H1 (cell line): Measurements from ENCODE around the gene ZNRF2. TPM values are rescaled to one million over a fixed set of nuclear protein-coding genes. Genes with fewer than 3 reads are reported as not detected.

ENCODE experiments used
- CTCF ChIA-PET: fragments of 300-600 bp; sonication (Branson Sonifier 250); formaldehyde crosslinking; loops from one replicate; lab custom pipeline; 2021; ENCODE audit not compliant: partially characterized antibody; lab: Charles Lee
- POLR2A ChIA-PET: fragments of 300-600 bp; sonication (Branson Sonifier 250); formaldehyde crosslinking; loops from one replicate; lab custom pipeline; 2021; ENCODE audit warnings: inconsistent platforms; ENCODE audit not compliant: partially characterized antibody; lab: Charles Lee
- DNase-seq, 2 experiments: peaks; one replicate each; pipeline versions ENCODE4 v3.0.0 to v3.0.0-alpha.2; 2010 to 2022; ENCODE audit warnings: low spot score in 2 of 2, low read depth in 1 of 2, mixed read lengths in 1 of 2
- FAIRE-seq: peaks from 2 replicates; lab custom pipeline; 2011; peaks lifted over from hg19 to GRCh38; lab: Jason Lieb, UNC
- H2AFZ ChIP-seq: 2 replicates; pipeline ENCODE4 v1.8.1; 2012; ENCODE audit warnings: low read length, inconsistent platforms
- H2AK5ac ChIP-seq: 2 replicates; pipeline ENCODE4 v1.6.1; 2013; ENCODE audit warnings: low read depth, low read length
- H2BK120ac ChIP-seq: replicated peaks from 2 replicates; pipeline ENCODE3; 2013; ENCODE audit warnings: low read depth, low read length, inconsistent platforms
- H2BK12ac ChIP-seq: 2 replicates; pipeline ENCODE4 v1.6.1; 2013; ENCODE audit warnings: low read depth, low read length
- H2BK15ac ChIP-seq: 2 replicates; pipeline ENCODE4 v1.6.1; 2013; ENCODE audit warnings: low read length
- H2BK20ac ChIP-seq: 2 replicates; pipeline ENCODE4 v1.6.1; 2013; ENCODE audit warnings: low read length
- H2BK5ac ChIP-seq: 2 replicates; pipeline ENCODE4 v1.6.1; 2013; ENCODE audit warnings: low read depth, low read length
- H3K14ac ChIP-seq: 2 replicates; pipeline ENCODE4 v1.6.1; 2013; ENCODE audit warnings: inconsistent platforms; ENCODE audit not compliant: insufficient read length
- H3K18ac ChIP-seq: 2 replicates; pipeline ENCODE4 v1.6.1; 2013; ENCODE audit warnings: low read length; ENCODE audit errors: extremely low read depth
- H3K23ac ChIP-seq: 2 replicates; pipeline ENCODE4 v1.6.1; 2013; ENCODE audit warnings: inconsistent platforms; ENCODE audit not compliant: insufficient read length
- H3K23me2 ChIP-seq: 2 replicates; pipeline ENCODE4 v1.6.1; 2013; ENCODE audit warnings: low read depth, low read length
- H3K27ac ChIP-seq: 2 replicates; pipeline ENCODE4 v1.6.1; 2011; ENCODE audit warnings: low read depth, low read length, inconsistent platforms
- H3K27me3 ChIP-seq, 4 experiments: replicated peaks in 1 of 4; 1 replicate in 1 of 4; 2 replicates in 3 of 4; pipeline versions ENCODE4 v1.6.1 to v1.8.1; 2011 to 2013; ENCODE audit warnings: low read length in 3 of 4, mild to moderate bottlenecking in 3 of 4, inconsistent platforms in 2 of 4, mixed read lengths in 2 of 4, moderate library complexity in 1 of 4; ENCODE audit not compliant: control insufficient read depth in 3 of 4, insufficient read depth in 3 of 4; ENCODE audit errors: extremely low read depth in 1 of 4
- H3K36me3 ChIP-seq, 4 experiments: 2 replicates each; pipeline versions ENCODE4 v1.6.1 to v1.8.1; 2011 to 2013; ENCODE audit warnings: mild to moderate bottlenecking in 4 of 4, low read length in 3 of 4, moderate library complexity in 2 of 4, control low read depth in 1 of 4, inconsistent platforms in 1 of 4; ENCODE audit not compliant: insufficient read depth in 4 of 4, control insufficient read depth in 2 of 4
- H3K4ac ChIP-seq: replicated peaks from 2 replicates; pipeline ENCODE3; 2013; ENCODE audit warnings: low read length, low read depth, mixed read lengths, inconsistent platforms; ENCODE audit not compliant: insufficient read length
- H3K4me1 ChIP-seq, 4 experiments: replicated peaks in 1 of 4; 1 replicate in 1 of 4; 2 replicates in 3 of 4; pipeline versions ENCODE4 v1.6.1 to v1.8.1; 2011 to 2013; ENCODE audit warnings: low read length in 3 of 4, inconsistent platforms in 2 of 4, mixed read lengths in 1 of 4; ENCODE audit not compliant: insufficient read depth in 4 of 4, control insufficient read depth in 3 of 4
- H3K4me2 ChIP-seq, 2 experiments: 2 replicates each; pipeline versions ENCODE4 v1.6.1 to v1.8.1; 2011 to 2013; ENCODE audit warnings: low read depth in 2 of 2, low read length in 2 of 2, control low read depth in 1 of 2, inconsistent platforms in 1 of 2, mild to moderate bottlenecking in 1 of 2; ENCODE audit not compliant: insufficient read depth in 1 of 2
- H3K4me3 ChIP-seq, 4 experiments: fragments of 200-600, 300-600 bp in 1 of 4; sonication (generic), shearing (Covaris generic), sonication (Bioruptor Twin) in 1 of 4; 2 replicates each; pipeline versions ENCODE4 v1.5.1 to v1.8.1; 2011 to 2016; ENCODE audit warnings: low read length in 4 of 4, low read depth in 3 of 4, control low read depth in 2 of 4, inconsistent platforms in 2 of 4, mild to moderate bottlenecking in 2 of 4, mixed read lengths in 1 of 4, moderate library complexity in 1 of 4; ENCODE audit not compliant: insufficient read depth in 2 of 4; ENCODE audit errors: extremely low read depth in 1 of 4
- H3K56ac ChIP-seq: replicated peaks from 2 replicates; pipeline ENCODE3; 2013; ENCODE audit warnings: low read depth, mild to moderate bottlenecking, mixed read lengths, low read length, inconsistent platforms; ENCODE audit not compliant: insufficient read length
- H3K79me1 ChIP-seq: 2 replicates; pipeline ENCODE4 v1.6.1; 2013; ENCODE audit warnings: low read depth, low read length, control low read depth
- H3K79me2 ChIP-seq, 2 experiments: 2 replicates each; pipeline versions ENCODE4 v1.6.1 to v1.8.1; 2012 to 2013; ENCODE audit warnings: low read length in 2 of 2, mild to moderate bottlenecking in 2 of 2, inconsistent platforms in 1 of 2; ENCODE audit not compliant: insufficient read depth in 2 of 2, control insufficient read depth in 1 of 2
- H3K9ac ChIP-seq, 4 experiments: replicated peaks in 1 of 4; 1 replicate in 1 of 4; 2 replicates in 3 of 4; pipeline versions ENCODE4 v1.6.1 to v1.8.1; 2011 to 2013; ENCODE audit warnings: low read depth in 3 of 4, low read length in 3 of 4, control low read depth in 2 of 4, mild to moderate bottlenecking in 2 of 4, moderate library complexity in 2 of 4, inconsistent platforms in 1 of 4; ENCODE audit errors: extremely low read depth in 1 of 4
- H3K9me3 ChIP-seq, 2 experiments: 2 replicates each; pipeline versions ENCODE4 v1.6.1 to v1.8.1; 2012 to 2013; ENCODE audit warnings: mild to moderate bottlenecking in 2 of 2, moderate library complexity in 2 of 2, control low read depth in 1 of 2, inconsistent platforms in 1 of 2, low read depth in 1 of 2, low read length in 1 of 2, mixed read lengths in 1 of 2; ENCODE audit not compliant: insufficient read depth in 2 of 2
- H4K20me1 ChIP-seq, 2 experiments: replicated peaks in 1 of 2; 2 replicates each; pipeline versions ENCODE3 to v1.8.1; 2011 to 2013; ENCODE audit warnings: inconsistent platforms in 2 of 2, low read length in 2 of 2, mild to moderate bottlenecking in 1 of 2; ENCODE audit not compliant: insufficient read depth in 2 of 2, control insufficient read depth in 1 of 2
- H4K5ac ChIP-seq: 2 replicates; pipeline ENCODE4 v1.6.1; 2013; ENCODE audit warnings: low read length, low read depth, mixed read lengths, inconsistent platforms; ENCODE audit not compliant: insufficient read length
- H4K8ac ChIP-seq: 2 replicates; pipeline ENCODE4 v1.8.0; 2013; ENCODE audit warnings: mild to moderate bottlenecking, moderate library complexity, low read length, inconsistent platforms; ENCODE audit not compliant: insufficient read depth; ENCODE audit errors: extremely low read depth
- H4K91ac ChIP-seq: replicated peaks from 2 replicates; pipeline ENCODE3; 2013; ENCODE audit warnings: low read length, mixed read lengths, inconsistent platforms; ENCODE audit not compliant: insufficient read length
- ATF2 ChIP-seq: IDR thresholded peaks from 2 replicates; pipeline ENCODE4 v1.6.1; 2012; ENCODE audit warnings: low read length, inconsistent platforms
- CBX8 ChIP-seq: fragments of 300-800, 300-1000 bp; sonication (generic); IDR thresholded peaks from 2 replicates; pipeline ENCODE4 v1.7.1; 2016; ENCODE audit warnings: low read depth, low read length, borderline replicate concordance
- EP300 ChIP-seq, 2 experiments: IDR thresholded peaks; 1 replicate in 1 of 2; 2 replicates in 1 of 2; pipeline ENCODE4 v1.6.1; 2011 to 2012; ENCODE audit warnings: low read depth in 2 of 2, low read length in 2 of 2, mild to moderate bottlenecking in 2 of 2, borderline replicate concordance in 1 of 2, inconsistent platforms in 1 of 2, moderate library complexity in 1 of 2
- HDAC2 ChIP-seq, 2 experiments: fragments of 300-600 bp in 1 of 2; sonication (generic) in 1 of 2; IDR thresholded peaks; 2 replicates each; pipeline ENCODE4 v1.6.1; 2011 to 2012; ENCODE audit warnings: low read depth in 2 of 2, low read length in 2 of 2, mild to moderate bottlenecking in 2 of 2, moderate library complexity in 2 of 2, borderline replicate concordance in 1 of 2, inconsistent platforms in 1 of 2
- NRF1 ChIP-seq: IDR thresholded peaks from 2 replicates; pipeline ENCODE4 v1.6.1; 2011; ENCODE audit warnings: mild to moderate bottlenecking, low read depth, low read length, improper control_type of control experiment
- PHF8 ChIP-seq: fragments of 200-600 bp; sonication (generic); conservative IDR thresholded peaks from 2 replicates; pipeline ENCODE4 v1.7.1; 2012; ENCODE audit warnings: low read depth, mild to moderate bottlenecking, inconsistent platforms, low read length, moderate library complexity
- POU5F1 ChIP-seq: IDR thresholded peaks from 2 replicates; pipeline ENCODE4 v1.6.1; 2011; ENCODE audit warnings: low read depth, mild to moderate bottlenecking, low read length, moderate library complexity
- SAP30 ChIP-seq: fragments of 300-600 bp; sonication (generic); IDR thresholded peaks from 2 replicates; pipeline ENCODE4 v1.7.1; 2012; ENCODE audit warnings: low read length, moderate library complexity, mild to moderate bottlenecking, inconsistent platforms; ENCODE audit not compliant: insufficient read depth, insufficient replicate concordance
- TAF7 ChIP-seq: optimal IDR thresholded peaks from 2 replicates; pipeline ENCODE3; 2011; ENCODE audit warnings: low read depth, mild to moderate bottlenecking, inconsistent platforms, low read length, moderate library complexity, borderline replicate concordance
- ZNF274 ChIP-seq: IDR thresholded peaks from 2 replicates; pipeline ENCODE4 v1.7.0; 2012; ENCODE audit warnings: low read length, borderline replicate concordance; ENCODE audit errors: extremely low read depth
- WGBS, 2 experiments: shearing (Covaris generic) in 1 of 2; methylation state at CpG; one replicate each; pipeline versions ENCODE4 v1.1.6 to v1.1.7; 2013 to 2015; ENCODE audit warnings: low lambda C conversion rate in 2 of 2, mixed read lengths in 2 of 2, inconsistent platforms in 1 of 2, low coverage in 1 of 2, missing lambda C conversion rate in 1 of 2; ENCODE audit not compliant: insufficient replicate concordance in 2 of 2, insufficient coverage in 1 of 2, insufficient read length in 1 of 2; ENCODE audit errors: extremely low coverage in 1 of 2, missing lambda C conversion rate in 1 of 2; 5-methylcytosine and 5-hydroxymethylcytosine counted together
- polyA plus RNA-seq, 7 experiments: library from polyadenylated mRNA; depleted of rRNA in 3 of 7; stranded (reverse) in 5 of 7; unstranded in 2 of 7; fragments of >200 nt in 5 of 7; fragments of 200-250 nt in 2 of 7; gene quantifications; 1 replicate in 5 of 7; 2 replicates in 1 of 7; 4 replicates in 1 of 7; pipeline versions ENCODE4 v1.2.1 to v1.2.3, GENCODE V29; 2011 to 2013; ENCODE audit warnings: missing spikeins in 2 of 7, mixed read lengths in 2 of 7
- total RNA-seq: library from RNA; stranded (reverse); fragmentation: NEBNext Ultra II Directional; extraction: Animal tissue kit (Norgen Biotek cat#: 25700); gene quantifications from 2 replicates; pipeline ENCODE4 v1.2.1, GENCODE V29; 2021

The ZNRF2 gene
- total and polyA plus RNA-seq, 2 of the 8 experiments (the other 6 are each of a cell fraction or from before 2014, with no cell fraction given), result 2.9 to 16.2 TPM

DNA sequence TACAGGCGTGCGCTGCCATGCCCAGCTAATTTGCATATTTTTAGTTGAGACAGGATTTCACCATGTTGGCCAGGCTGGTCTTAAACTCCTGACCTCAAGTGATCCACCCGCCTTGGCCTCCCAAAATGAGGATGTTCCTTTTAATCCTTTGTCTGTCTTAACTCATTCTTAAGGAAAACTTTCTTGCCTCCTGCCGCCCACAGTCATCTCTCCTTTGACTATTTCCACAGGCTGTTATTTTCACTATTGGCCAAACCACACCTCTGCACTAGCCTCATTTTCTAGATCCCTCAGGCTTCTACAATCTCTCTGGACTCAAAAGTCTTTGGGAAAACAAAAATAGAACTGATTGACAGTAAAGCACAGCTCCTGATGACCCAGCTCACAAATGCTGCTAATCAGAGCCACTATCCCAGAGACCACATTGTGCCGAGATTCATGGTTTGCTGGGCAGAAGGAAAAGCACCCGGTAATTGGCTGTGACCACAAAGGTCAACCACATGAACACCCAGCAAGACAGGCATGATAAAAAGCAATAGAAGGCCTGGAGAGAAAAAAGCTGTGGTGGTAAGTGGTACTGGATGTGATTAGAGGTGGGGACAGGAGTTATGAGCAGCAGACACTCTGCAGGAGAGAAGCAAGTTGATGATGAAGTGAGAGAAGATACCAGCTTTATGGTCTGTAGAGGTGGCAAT, 44.1 kb upstream of the ZNRF2 start:
- Histone ChIP-seq H3K79me2 (no peaks in the 10 kb centered on the region), H3K4me1 (no peaks in the 10 kb centered on the region), H3K23me2 (no peaks in the 10 kb centered on the region), H3K4me3 (no peak overlapping the region), H4K20me1 (no peaks in the 10 kb centered on the region), H3K27ac (no peak overlapping the region), H2BK12ac (no peak overlapping the region), H4K91ac (no peak overlapping the region), H3K14ac (no peak overlapping the region), H3K9ac (no peak overlapping the region), H4K8ac (no peak overlapping the region), H2BK5ac (no peak overlapping the region), H3K9me3 (no peaks in the 10 kb centered on the region), H2BK120ac (no peak overlapping the region), H2BK15ac (no peak overlapping the region), H2AFZ (no peak overlapping the region), H3K4ac (no peak overlapping the region), H3K4me2 (no peak overlapping the region), H3K23ac (no peak overlapping the region), H2BK20ac (no peak overlapping the region), H3K56ac (no peak overlapping the region), H3K79me1 (no peaks in the 10 kb centered on the region), H2AK5ac (no peak overlapping the region), H3K36me3 (no peaks in the 10 kb centered on the region), H3K27me3 (no peaks in the 10 kb centered on the region; a peak in 1 of 7 replicates), H4K5ac (no peak overlapping the region), H3K18ac (no peak overlapping the region)
- FAIRE-seq (no peak), DNase-seq (no peak)
- ChIA-PET CTCF (interaction anchor here (0.6 to 2.5 kb wide), 5 partner anchors 13 to 1221 kb away, joined by 3 to 12 read pairs (median 3); no protein-coding TSS in a partner anchor), POLR2A (no interaction called here)
- 86% methylated on average over 6 of the region's 6 CpGs; no CpG with 5 or more reads in 1 of the 2 experiments for WGBS, 2 experiments
- TF ChIP-seq PHF8, result no peak
- TF ChIP-seq EP300 (IDR thresholded peaks at IDR 0.05; ENCODE audit: borderline replicate concordance in 1 of 2, low read depth in 2 of 2, low read length in 2 of 2), result no peak
- TF ChIP-seq SAP30, result no peak
- no peak for TF ChIP-seq HDAC2 (IDR thresholded peaks at IDR 0.05; ENCODE audit: borderline replicate concordance in 1 of 2, low read depth in 2 of 2, low read length in 2 of 2)
- no peak for TF ChIP-seq POU5F1
- TF ChIP-seq CBX8, result no peak
- no peak for TF ChIP-seq TAF7
- TF ChIP-seq NRF1, result no peak
- TF ChIP-seq ZNF274, result no peak
- no peak for TF ChIP-seq ATF2
